ENCODE data around the gene RBM25. TPM values are rescaled to one million over a fixed set of nuclear protein-coding genes. Genes with fewer than 3 reads are reported as not detected.

The RBM25 gene
- total and polyA plus RNA-seq, 7 experiments from 2014 or later, result 43.0 to 168 (median 130) TPM

Other genes with a start within 250 kb of the RBM25 start
- gene DPF3, start 164.4 kb upstream of the RBM25 start, total RNA-seq, result 1 to 10 TPM in 1 of 5 experiments, under 1 TPM in 3, not detected in 1; 0.24 to 5.5 (median 0.61) TPM
- under 1 TPM; 0.07 to 0.66 TPM for gene DPF3, start 164.4 kb upstream of the RBM25 start, polyA plus RNA-seq
- 10 to 100 TPM; 17.6 to 37.8 (median 21.8) TPM for gene DCAF4, start 132.1 kb upstream of the RBM25 start, total RNA-seq
- gene DCAF4, start 132.1 kb upstream of the RBM25 start, polyA plus RNA-seq, result 10 to 100 TPM in 1 of 2 donors, 1 to 10 TPM in 1; 6.8 to 12.7 TPM
- gene ZFYVE1, start 31.4 kb upstream of the RBM25 start, total RNA-seq, result 10 to 100 TPM; 15.3 to 24.8 (median 19.1) TPM
- 1 to 10 TPM; 6.1 to 6.4 TPM for gene ZFYVE1, start 31.4 kb upstream of the RBM25 start, polyA plus RNA-seq
- 10 to 100 TPM; 32.7 to 55.8 (median 49.3) TPM for gene PSEN1, start 78.0 kb downstream of the RBM25 start, total RNA-seq
- 10 to 100 TPM; 23.7 to 37.6 TPM for gene PSEN1, start 78.0 kb downstream of the RBM25 start, polyA plus RNA-seq
- gene PAPLN, start 179.0 kb downstream of the RBM25 start, total RNA-seq, result 1 to 10 TPM in 2 of 5 experiments, under 1 TPM in 3; 0.08 to 1.4 (median 0.41) TPM
- gene PAPLN, start 179.0 kb downstream of the RBM25 start, polyA plus RNA-seq, result under 1 TPM; 0.44 to 0.48 TPM

All from naive thymus-derived CD4-positive, alpha-beta T cell (primary cell).